Dedifferentiated amniotic fluid mesenchymal stem cell (primary cell): ENCODE measurements around the gene NUDT5.
A peak's percentile ranks its signal among the peaks of the same experiment; 100 is the strongest.

ENCODE experiments used
- DNase-seq: peaks from one replicate; pipeline ENCODE4 v3.0.0-alpha.2; 2016; ENCODE audit errors: extremely low spot score

The NUDT5 gene

DNA sequence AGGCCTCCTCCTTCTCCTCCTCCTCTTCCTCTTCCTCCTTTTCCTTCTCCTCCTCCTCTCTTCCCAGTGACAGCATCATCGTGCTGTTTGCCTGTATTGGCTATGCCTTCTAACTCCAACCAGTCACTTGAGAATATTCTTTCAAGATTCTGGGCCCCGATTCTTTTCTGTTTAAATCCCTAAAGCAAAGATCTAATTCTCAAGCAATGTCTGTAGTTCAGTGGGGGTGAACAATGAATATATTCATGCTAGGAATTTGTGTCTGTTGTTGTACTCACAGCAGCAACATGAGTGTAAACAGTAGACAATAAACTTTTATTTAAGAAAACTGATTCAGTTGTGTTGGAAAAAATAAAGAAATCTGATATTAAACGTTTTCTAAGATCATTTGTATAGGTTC, 30.7 kb downstream of the NUDT5 start:
- DNase-seq = no peak

DNA sequence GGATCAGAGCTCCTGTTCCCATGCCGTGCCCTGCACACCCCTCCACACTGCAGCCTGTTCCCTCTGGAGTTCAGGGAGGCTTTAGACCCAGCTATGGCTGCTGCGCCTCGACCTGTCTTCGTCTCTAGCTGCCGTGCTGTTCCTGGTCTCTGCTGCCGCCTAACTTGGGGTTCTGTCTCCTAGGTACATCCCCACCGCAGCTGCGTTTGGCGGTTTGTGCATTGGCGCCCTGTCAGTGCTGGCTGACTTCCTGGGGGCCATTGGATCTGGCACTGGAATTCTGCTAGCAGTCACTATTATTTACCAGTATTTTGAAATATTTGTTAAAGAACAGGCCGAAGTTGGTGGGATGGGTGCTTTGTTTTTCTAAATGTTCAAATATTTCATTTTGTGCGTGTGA, 31.6 kb downstream of the NUDT5 start:
- no peak for DNase-seq

DNA sequence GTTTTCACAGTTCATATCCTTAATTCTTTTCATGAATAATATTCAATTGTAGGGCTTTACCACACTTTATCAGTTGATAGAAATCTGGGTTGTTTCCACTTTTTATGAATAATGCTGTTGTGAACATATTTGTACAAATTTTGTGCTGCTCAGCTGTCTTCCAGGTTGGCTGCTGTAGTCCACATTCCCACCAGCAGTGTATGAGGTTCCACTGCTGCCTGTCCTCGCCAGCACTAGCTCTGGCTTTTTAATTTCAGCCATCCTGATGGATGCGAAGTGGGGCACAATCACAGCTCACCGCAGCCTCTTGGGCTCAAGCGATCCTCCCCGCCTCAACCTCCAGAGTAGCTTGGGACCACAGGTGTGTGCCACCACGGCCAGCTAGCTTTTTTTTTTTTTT, 32.8 kb downstream of the NUDT5 start:
- DNase-seq = no peak

DNA sequence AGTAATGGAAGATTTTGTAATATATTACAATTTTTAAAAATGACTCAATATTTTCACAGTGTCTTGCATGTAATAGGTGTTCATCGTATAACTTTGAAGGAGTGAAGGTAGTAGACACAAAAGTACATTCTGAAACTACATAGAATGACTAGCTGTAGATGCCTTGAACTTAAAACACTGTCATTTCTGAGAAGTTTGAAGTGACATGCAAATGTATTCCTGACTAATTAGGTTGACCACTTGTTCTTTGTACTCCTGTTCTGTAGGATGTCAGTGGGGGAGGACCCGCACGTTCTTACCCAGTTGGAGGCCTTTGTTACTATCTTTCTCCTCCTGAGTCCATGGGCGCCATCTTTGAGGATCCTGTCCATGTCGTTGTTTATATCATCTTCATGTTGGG, 35.0 kb downstream of the NUDT5 start:
- no peak for DNase-seq

DNA sequence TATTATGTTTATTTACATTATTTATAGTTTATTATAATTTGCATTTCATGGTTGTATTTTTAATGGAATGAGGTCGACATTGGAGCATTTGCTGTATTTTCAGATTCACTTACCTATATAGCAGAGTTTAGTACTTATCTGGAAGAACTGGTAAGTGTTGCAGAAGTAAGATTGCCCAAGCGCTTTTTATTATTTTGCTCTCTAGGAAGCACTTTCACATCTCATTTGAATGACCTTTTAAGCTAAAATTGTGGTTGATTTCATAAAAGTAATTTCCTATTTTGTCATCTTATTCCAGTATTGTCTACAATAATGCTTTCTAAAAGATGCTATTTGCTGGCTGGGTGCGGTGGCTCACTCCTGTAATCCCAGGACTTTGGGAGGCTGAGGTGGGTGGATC, 37.6 kb downstream of the NUDT5 start:
- no peak for DNase-seq

DNA sequence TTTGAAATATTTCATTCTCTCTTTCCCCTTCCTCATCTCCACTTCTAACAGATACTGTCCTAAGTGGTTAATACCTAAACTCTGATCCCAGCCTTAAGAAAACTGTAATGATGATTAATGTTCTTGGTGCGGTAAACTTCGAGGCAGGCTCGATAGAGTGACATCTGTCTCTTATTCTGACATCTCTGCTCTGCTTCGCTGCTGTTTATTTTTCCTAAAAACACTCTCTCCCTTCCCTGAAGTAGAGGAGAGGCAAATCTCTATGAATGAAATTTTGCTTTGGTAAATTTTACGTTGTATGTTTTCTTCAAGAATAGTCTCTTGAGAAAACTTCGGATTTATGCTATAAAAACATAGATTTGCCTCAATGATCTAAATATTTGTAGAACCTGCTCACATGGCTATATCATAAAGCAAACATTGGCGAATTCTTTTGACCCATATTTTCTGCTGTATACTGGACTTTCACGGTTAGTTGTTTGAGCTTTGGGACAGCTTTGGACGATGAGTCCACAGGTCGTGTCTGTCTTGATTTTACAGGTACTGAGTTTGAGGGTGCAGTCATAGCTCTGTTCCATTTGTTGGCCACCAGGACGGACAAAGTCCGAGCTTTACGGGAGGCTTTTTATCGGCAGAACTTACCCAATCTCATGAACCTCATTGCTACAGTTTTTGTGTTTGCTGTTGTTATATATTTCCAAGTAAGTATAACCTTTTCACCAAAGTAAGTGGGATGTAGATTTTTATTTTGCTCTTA, 39.1 kb downstream of the NUDT5 start:
- DNase-seq = no peak

DNA sequence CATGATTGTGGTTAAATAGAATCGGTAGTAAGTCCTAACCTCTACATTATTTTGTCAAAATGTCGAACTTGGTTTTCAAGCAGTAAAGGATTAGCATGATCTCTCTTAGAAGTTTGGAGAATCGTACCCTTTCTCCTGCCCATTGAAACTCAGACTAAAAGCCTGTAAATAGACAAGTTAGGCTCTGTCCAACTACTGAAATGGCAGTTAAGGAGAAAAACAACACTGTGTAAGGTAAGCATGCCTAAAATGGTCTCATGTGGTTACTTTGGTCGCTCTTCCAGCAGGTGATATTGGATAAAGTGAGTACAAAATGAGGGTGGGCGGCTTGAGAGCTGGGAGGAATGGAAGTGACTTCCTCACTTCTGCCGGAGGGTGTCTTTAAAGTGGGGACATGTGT, 41.2 kb downstream of the NUDT5 start:
- no peak for DNase-seq

DNA sequence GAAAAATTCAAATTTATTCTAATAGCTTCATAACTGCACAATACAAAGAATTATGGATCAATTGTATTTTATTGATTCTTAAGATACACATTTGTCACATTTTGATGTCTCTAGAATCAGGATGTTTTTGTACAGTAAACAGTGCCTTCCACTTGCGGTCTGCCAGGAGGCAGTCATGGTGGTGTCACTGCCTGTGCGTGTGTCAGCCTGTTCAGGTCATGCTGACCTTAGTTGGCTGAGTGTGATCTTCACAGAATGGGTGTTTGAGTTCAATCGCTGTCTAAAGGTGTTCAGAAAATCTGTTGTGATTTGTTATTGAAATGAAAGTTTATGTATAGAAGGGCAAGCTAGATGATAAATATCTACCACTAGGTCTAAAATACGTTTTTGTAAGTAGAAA, 45.5 kb downstream of the NUDT5 start:
- DNase-seq = no peak

DNA sequence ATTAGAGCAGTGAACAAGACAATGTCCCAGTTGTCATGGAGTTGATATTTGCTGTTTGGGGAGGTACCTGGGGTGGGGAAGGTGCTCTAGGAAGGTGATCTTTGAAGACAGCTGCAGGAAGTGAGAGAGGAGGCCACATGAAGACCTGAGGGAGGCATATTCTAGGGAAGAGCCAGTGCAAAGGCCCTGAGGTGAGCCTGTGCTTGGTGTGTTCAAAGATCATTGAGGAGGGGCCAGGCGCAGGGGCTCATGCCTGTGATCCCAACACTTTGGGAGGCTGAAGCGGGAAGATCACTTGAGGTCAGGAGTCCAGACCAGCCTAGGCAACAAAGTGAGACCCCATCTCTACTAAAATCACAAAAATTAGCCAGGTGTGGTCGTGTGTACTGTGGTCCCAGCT, 51.2 kb downstream of the NUDT5 start:
- no peak for DNase-seq

DNA sequence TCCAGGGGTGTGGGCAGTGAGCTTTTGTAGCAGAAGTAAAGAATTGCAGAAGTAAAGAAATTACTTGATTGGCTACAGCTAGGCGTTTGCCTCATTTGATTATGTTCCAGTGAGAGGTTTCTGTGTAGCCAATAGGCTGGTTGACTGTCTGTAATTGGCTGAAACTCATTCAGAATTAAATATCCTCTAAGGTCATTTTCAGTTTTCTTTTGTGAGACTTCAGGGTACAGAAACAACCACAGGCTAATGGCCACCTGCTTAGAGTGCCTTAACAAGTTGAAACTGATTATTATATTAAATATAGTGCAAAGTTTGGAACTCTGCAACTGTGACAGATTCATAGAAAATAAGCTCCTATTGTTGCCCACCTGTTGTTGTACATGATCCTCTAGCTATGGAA, 55.7 kb downstream of the NUDT5 start:
- no peak for DNase-seq

DNA sequence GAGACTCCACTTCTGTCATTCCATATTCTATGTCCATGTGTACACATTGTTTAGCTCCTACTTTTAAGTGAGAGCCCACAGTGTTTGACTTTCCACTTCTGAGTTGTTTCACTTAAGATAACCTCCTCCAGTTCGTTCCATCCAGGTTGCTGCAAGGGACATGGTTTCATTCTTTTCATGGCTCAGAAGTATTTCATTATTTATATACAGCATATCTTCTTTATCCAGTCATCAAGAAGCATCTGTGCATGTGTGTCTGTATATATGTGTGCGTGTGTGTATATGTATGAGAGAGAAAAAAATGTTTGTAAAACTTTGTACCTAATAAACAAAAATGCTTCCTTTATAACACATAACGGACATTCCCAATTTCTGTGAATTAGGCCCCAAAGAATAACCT, 60.1 kb downstream of the NUDT5 start:
- no peak for DNase-seq

DNA sequence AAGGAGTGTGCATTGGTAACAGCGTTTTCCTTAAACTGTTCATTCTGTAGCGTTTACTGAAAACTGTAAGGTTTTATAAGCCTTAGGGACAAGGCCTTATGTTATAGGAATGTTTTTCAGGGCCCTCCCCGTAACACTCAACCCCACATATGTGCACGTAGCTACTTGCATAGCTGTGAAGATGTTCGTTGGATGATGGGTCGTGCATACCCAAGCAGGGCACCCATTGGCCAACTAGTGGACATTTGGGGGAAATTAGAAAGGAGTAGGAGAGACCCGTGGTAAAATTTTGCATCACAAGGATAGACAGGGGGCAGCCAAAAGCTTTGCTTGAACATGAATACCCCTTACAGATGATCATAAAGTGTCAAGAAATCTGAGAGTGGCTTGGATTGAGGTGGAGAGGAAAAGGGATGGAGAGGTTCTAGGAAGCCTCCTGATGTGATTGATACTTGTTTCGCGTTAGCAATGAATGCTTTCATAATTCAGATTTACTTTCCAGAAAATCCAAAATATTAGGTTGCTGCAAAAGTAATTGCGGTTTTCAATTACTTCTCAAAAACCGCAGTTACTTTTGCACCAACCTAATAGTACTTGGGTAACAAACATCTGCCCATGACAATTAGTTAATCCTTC, 65.3 kb downstream of the NUDT5 start:
- DNase-seq = peak; percentile 70

DNA sequence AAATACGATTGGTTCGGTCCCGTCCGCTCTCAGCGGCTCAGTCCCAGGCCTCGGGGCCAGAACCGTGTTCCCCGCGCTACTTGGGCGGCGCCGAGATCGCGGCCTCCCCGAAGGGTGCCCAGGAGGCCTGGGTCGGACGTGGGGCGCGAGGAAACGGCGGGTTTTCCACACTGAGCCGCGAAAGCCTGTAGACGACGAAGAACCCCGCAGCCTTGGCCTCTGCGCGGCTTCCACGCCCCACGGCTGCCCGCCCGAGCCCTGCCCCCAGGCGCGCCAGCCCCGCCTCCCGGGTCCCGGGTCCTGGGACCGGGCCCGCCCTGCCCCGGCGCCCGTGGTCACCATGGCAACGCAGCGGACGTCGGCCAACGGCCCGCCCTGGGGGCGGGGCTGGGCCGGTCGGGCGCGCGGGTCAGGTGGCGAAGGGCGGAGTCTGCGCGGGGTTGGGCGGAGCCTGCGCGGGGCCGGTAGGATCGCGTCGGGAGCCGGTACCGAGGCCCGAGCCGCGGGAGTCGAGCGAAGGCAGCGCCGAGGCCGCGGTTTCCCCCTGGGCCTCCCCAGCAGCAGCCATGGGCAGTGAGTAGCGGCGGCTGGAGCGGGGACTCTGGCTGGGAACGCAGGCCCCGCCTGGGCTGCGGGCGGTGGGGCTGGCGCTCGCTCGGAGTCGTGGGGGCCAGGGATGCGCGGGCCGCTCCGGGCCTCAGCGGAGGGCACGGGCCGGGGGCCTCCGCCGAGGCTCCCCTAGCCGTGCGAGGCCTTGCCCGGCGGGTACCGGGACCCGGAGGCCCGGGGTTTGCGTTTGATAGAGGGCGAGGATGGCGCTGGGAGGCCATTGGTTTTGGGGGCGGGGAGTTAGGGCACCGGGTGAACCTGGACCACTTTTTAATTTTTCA, 66.2 kb downstream of the NUDT5 start, which contains the start of gene SEC61A2:
Gene SEC61A2, plus strand, starts transcription at position 456 of the 890 bp plus-strand sequence. Its CDS starts 111 bp downstream, at position 567.
- peak; percentile 89 for DNase-seq

DNA sequence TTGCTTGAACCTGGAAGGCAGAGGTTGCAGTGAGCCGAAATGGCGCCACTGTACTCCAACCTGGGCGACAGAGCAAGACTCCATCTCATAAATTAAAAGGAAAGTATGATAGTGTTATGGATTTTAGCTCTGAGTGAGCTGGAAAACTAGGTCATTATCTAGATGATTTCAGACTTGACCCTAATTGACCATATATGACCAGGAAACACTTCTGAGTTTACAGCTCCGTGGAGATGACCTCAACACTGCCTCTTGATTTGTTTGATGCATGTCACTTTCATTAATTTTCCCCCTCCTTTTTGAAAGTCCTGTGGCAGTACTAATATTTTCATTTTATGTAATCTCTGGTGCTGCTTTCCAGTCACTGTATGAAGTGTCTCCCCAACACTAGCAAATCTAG, 74.0 kb downstream of the NUDT5 start:
- DNase-seq = no peak
